ENCODE measurements around the gene CFAP251. TPM values are rescaled to one million over a fixed set of nuclear protein-coding genes. Genes with fewer than 3 reads are reported as not detected.

Gene CFAP251
- total RNA-seq, 1 experiment from 2014 or later: 5.5 TPM

GRCh38 chr12:122005252-122005776 is 86.9 kb downstream of the CFAP251 start:
- ChIA-PET POLR2A (ENCODE audit: low non-redundant PET) (interaction anchor here (0.7 kb wide), 1 partner anchor 14 kb away, joined by 6 read pairs; no protein-coding TSS in a partner anchor), CTCF (no interaction called here)
- TF ChIP-seq CTCF (conservative IDR thresholded peaks at IDR 0.05; ENCODE audit: low read depth, low read length): no peak
- no peak for TF ChIP-seq EZH2 (IDR thresholded peaks at IDR 0.05; ENCODE audit: borderline replicate concordance, low read depth, low read length, poor library complexity, severe bottlenecking)
- Histone ChIP-seq H3K4me1 (ENCODE audit: insufficient read depth, low read length, poor library complexity, severe bottlenecking) (no peaks in the 10 kb centered on the region), H3K27me3 (replicated peaks; ENCODE audit: insufficient read depth, low read depth, low read length, poor library complexity) (no peaks in the 10 kb centered on the region), H3K9me3 (ENCODE audit: low read depth, low read length, poor library complexity, severe bottlenecking) (no peaks in the 10 kb centered on the region), H3K27ac (ENCODE audit: low read depth, low read length, poor library complexity, severe bottlenecking) (no peak overlapping the region), H3K36me3 (ENCODE audit: insufficient read depth, low read length, poor library complexity, severe bottlenecking) (no peaks in the 10 kb centered on the region), H3K4me3 (ENCODE audit: low read depth, low read length, poor library complexity, severe bottlenecking) (no peak overlapping the region)
- intact Hi-C loops (cut with micrococcal nuclease; ENCODE audit: unreplicated experiment): no loop called here
- DNase-seq (ENCODE audit: low spot score): no peak
- no TSS peak for BruUV-seq (replicated peaks)

- TF ChIP-seq CTCF (conservative IDR thresholded peaks at IDR 0.05; ENCODE audit: low read depth, low read length): no peak
- TF ChIP-seq EZH2 (IDR thresholded peaks at IDR 0.05; ENCODE audit: borderline replicate concordance, low read depth, low read length, poor library complexity, severe bottlenecking): no peak
- no peak for DNase-seq (ENCODE audit: low spot score)
- H3K27ac ChIP-seq (ENCODE audit: low read depth, low read length, poor library complexity, severe bottlenecking): no peak overlapping the region
- POLR2A ChIA-PET (ENCODE audit: low non-redundant PET): interaction anchor here (0.6 kb wide), 1 partner anchor 19 kb away, joined by 12 read pairs; no protein-coding TSS in a partner anchor
- no TSS peak for BruUV-seq (replicated peaks)
- H3K4me3 ChIP-seq (ENCODE audit: low read depth, low read length, poor library complexity, severe bottlenecking): no peak overlapping the region
- H3K4me1 ChIP-seq (ENCODE audit: insufficient read depth, low read length, poor library complexity, severe bottlenecking): no peaks in the 10 kb centered on the region
- H3K36me3 ChIP-seq (ENCODE audit: insufficient read depth, low read length, poor library complexity, severe bottlenecking): no peaks in the 10 kb centered on the region
- no peaks in the 10 kb centered on the region for H3K9me3 ChIP-seq (ENCODE audit: low read depth, low read length, poor library complexity, severe bottlenecking)
- intact Hi-C loops (cut with micrococcal nuclease; ENCODE audit: unreplicated experiment): no loop called here
- CTCF ChIA-PET: no interaction called here
- H3K27me3 ChIP-seq (replicated peaks; ENCODE audit: insufficient read depth, low read depth, low read length, poor library complexity): no peaks in the 10 kb centered on the region
Measured at GRCh38 chr12:122006186-122006926, 88.0 kb downstream of the CFAP251 start.

- Histone ChIP-seq H3K4me1 (ENCODE audit: insufficient read depth, low read length, poor library complexity, severe bottlenecking) (no peaks in the 10 kb centered on the region), H3K36me3 (ENCODE audit: insufficient read depth, low read length, poor library complexity, severe bottlenecking) (no peaks in the 10 kb centered on the region), H3K27me3 (replicated peaks; ENCODE audit: insufficient read depth, low read depth, low read length, poor library complexity) (no peaks in the 10 kb centered on the region), H3K27ac (ENCODE audit: low read depth, low read length, poor library complexity, severe bottlenecking) (no peak overlapping the region), H3K9me3 (ENCODE audit: low read depth, low read length, poor library complexity, severe bottlenecking) (no peaks in the 10 kb centered on the region), H3K4me3 (ENCODE audit: low read depth, low read length, poor library complexity, severe bottlenecking) (no peak overlapping the region)
- BruUV-seq (replicated peaks): no TSS peak
- intact Hi-C loops (cut with micrococcal nuclease; ENCODE audit: unreplicated experiment): no loop called here
- ChIA-PET POLR2A (ENCODE audit: low non-redundant PET) (interaction anchor here (0.6 kb wide), 1 partner anchor 648 kb away, joined by 3 read pairs; no protein-coding TSS in a partner anchor), CTCF (no interaction called here)
- DNase-seq (ENCODE audit: low spot score): no peak
- no peak for TF ChIP-seq CTCF (conservative IDR thresholded peaks at IDR 0.05; ENCODE audit: low read depth, low read length)
- no peak for TF ChIP-seq EZH2 (IDR thresholded peaks at IDR 0.05; ENCODE audit: borderline replicate concordance, low read depth, low read length, poor library complexity, severe bottlenecking)
Measured at GRCh38 chr12:122009741-122010140, 91.3 kb downstream of the CFAP251 start.
